Fibroblast of lung (primary cell): ENCODE measurements around the gene MFSD12.

Source experiments
- CTCF ChIP-seq, 2 donors: IDR thresholded peaks in 1 of 2; conservative IDR thresholded peaks in 1 of 2; 1 replicate in 1 of 2; 2 replicates in 1 of 2; pipeline ENCODE4 v1.5.1; 2011 to 2012; ENCODE audit warnings: low read length in 2 of 2, control low read depth in 1 of 2, inconsistent platforms in 1 of 2, low read depth in 1 of 2, mild to moderate bottlenecking in 1 of 2
- EZH2 ChIP-seq: IDR thresholded peaks from 2 replicates; pipeline ENCODE4 v1.5.1; 2012; ENCODE audit warnings: low read length, control low read depth, mild to moderate bottlenecking; ENCODE audit errors: missing control alignments

GRCh38 chr19:3538965-3539755 is 18.2 kb downstream of the MFSD12 start, which contains the start of gene TEKTIP1:
- TF ChIP-seq EZH2 (no peak), CTCF (conservative IDR thresholded peaks at IDR 0.05 in 1 of 2, IDR thresholded peaks at IDR 0.05 in 1 of 2; ENCODE audit: low read depth in 1 of 2, low read length in 2 of 2) (no peak)
